NB4 (cell line): ENCODE results near the gene MAP2K7.

Experiments
- DNase-seq: peaks from one replicate; pipeline ENCODE4 v3.0.0; 2010; ENCODE audit warnings: low read depth
- H3K4me3 ChIP-seq: one replicate; pipeline ENCODE4 v1.5.1; 2011; ENCODE audit warnings: mild to moderate bottlenecking, low read depth, low read length, moderate library complexity
- MYC ChIP-seq: IDR thresholded peaks from 2 replicates; pipeline ENCODE4 v1.6.1; 2011; ENCODE audit warnings: low read depth, low read length
- POLR2A ChIP-seq: IDR thresholded peaks from 2 replicates; pipeline ENCODE4 v1.6.1; 2011; ENCODE audit warnings: mild to moderate bottlenecking; ENCODE audit not compliant: insufficient read length; ENCODE audit errors: extremely low read depth
- TF ChIP-seq, protein P1 (sequence below): IDR thresholded peaks from one replicate; pipeline ENCODE4 v1.5.1; 2012; ENCODE audit warnings: low read depth, low read length
- TF ChIP-seq, protein P2 (sequence below): IDR thresholded peaks from 2 replicates; pipeline ENCODE4 v1.6.1; 2011; ENCODE audit warnings: low read depth, low read length

MAP2K7 gene

DNA sequence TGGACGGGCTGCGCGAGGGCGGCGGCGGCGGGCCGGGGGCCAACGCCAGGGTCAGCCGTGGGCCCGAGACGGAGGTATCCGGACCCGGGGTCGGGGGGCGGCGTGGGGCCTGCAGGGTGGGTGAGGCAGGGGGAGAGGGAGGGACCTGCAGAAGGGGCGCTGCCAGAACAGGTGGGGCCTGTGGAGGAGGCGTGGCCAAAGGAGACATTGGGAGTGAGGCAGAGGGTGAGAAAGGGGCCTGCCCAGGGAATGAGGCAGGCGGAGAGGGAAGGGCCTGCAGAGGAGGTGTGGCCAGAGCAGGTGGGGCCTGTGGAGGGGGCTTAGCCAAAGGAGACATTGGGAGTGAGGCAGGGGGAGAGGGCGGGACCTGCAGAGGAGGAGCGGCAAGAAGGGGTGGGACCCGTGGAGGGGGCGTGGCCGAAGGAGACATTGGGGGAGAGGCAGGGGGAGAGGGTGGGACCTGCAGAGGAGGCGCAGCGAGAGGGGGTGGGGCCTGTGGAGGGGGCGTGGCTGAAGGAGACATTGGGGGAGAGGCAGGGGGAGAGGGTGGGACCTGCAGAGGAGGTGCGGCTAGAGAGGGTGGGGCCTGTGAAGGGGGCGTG lies 33.7 kb upstream of the MAP2K7 start:
- TF ChIP-seq POLR2A (no peak), MYC (no peak)
- TF ChIP-seq, protein P1, sequence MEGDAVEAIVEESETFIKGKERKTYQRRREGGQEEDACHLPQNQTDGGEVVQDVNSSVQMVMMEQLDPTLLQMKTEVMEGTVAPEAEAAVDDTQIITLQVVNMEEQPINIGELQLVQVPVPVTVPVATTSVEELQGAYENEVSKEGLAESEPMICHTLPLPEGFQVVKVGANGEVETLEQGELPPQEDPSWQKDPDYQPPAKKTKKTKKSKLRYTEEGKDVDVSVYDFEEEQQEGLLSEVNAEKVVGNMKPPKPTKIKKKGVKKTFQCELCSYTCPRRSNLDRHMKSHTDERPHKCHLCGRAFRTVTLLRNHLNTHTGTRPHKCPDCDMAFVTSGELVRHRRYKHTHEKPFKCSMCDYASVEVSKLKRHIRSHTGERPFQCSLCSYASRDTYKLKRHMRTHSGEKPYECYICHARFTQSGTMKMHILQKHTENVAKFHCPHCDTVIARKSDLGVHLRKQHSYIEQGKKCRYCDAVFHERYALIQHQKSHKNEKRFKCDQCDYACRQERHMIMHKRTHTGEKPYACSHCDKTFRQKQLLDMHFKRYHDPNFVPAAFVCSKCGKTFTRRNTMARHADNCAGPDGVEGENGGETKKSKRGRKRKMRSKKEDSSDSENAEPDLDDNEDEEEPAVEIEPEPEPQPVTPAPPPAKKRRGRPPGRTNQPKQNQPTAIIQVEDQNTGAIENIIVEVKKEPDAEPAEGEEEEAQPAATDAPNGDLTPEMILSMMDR, result no peak
- TF ChIP-seq, protein P2, sequence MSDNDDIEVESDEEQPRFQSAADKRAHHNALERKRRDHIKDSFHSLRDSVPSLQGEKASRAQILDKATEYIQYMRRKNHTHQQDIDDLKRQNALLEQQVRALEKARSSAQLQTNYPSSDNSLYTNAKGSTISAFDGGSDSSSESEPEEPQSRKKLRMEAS, result no peak
- no peak overlapping the region for H3K4me3 ChIP-seq
- DNase-seq, result peak; percentile 85

DNA sequence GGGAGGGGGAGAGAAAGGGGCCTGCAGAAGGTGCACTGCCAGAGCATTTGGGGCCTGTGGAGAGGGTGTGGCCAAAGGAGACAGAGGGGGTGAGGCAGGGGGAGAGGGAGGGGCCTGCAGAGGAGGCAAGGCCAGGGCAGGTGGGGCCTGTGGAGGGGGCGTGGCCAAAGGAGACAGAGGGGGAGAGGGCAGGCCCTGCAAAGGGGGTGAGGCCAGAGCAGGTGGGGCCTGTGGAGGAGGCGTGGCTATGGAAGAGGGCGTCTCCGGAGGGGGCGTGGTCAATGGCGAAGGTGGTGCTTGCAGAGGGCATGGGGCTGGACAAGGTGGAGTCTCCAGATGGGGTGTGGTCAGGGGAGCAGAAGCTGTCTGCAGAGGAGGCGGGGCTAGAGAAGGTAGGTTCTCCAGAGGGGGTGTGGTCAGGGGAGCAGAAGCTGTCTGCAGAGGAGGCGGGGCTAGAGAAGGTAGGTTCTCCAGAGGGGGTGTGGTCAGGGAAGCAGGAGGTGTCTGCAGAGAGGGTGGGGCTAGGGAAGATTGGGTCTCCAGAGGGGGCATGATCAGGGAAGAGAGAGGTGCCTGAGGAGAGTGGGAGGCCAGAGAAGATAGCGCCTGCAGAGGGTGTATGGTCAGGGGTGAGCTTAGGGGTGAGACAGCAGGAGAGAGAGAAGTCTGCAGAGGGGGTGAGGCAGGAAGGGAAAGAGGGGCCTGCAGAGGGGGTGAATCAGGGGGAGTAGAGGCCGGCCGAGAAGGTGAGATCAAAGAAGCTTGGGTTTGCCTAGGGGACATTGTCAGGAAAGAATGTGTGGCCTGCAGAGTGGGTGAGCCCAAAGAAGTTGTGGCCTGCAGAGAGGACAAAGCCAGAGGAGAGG lies 32.9 kb upstream of the MAP2K7 start:
- H3K4me3 ChIP-seq, result no peak overlapping the region
- TF ChIP-seq MYC (peak; percentile 62), POLR2A (no peak)
- TF ChIP-seq, protein P2, result peak; percentile 67
- peak; percentile 92 for DNase-seq

DNA sequence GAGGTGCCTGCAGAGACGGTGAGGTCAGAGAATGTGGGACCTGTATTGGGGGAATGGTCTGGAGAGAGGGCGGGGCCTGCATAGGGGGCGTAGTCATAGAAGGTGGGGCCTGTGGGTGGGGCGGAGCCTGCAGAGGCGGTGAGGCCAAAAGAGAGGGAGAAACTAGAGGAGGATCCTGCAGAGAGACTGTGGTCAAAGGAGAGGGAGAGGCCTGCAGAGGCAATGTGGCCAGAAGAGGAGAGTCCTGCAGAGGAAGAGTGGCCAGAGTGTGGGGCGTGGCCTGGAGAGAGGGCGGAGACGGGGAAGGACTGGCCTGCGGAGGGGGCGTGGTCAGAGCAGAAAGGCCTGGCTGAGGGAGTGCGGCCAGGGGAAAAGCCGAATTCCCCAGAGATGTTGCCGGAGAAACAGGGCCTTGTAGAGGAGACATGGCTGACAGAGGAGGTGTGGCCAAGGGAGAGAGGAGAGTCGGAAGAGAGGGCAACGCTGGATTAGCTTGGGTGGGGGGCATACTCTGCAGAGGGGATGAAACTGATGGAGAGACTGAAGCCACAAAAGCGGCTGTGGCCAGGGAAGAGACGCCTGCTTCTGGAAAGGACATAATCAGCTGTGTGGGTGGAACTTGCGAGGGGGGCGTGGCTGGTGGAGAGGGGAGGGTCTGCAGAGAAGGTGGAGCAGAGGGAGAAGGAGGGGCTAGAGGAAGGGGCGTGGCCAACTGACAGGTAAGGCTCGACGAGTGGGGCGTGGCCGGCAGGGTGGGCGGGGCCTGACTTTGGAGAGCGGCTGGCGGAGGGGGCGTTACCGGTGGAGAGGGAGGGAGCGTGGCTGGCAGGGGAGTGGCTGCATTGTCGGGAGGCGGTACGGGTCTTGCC lies 32.0 kb upstream of the MAP2K7 start:
- TF ChIP-seq MYC (peak; percentile 53; the same call in 1 of the 2 replicates), POLR2A (no peak)
- TF ChIP-seq, protein P2, result peak; percentile 65; the same call in 1 of the 2 replicates
- peak overlapping the region; percentile 46 for H3K4me3 ChIP-seq
- DNase-seq, result peak; percentile 95

DNA sequence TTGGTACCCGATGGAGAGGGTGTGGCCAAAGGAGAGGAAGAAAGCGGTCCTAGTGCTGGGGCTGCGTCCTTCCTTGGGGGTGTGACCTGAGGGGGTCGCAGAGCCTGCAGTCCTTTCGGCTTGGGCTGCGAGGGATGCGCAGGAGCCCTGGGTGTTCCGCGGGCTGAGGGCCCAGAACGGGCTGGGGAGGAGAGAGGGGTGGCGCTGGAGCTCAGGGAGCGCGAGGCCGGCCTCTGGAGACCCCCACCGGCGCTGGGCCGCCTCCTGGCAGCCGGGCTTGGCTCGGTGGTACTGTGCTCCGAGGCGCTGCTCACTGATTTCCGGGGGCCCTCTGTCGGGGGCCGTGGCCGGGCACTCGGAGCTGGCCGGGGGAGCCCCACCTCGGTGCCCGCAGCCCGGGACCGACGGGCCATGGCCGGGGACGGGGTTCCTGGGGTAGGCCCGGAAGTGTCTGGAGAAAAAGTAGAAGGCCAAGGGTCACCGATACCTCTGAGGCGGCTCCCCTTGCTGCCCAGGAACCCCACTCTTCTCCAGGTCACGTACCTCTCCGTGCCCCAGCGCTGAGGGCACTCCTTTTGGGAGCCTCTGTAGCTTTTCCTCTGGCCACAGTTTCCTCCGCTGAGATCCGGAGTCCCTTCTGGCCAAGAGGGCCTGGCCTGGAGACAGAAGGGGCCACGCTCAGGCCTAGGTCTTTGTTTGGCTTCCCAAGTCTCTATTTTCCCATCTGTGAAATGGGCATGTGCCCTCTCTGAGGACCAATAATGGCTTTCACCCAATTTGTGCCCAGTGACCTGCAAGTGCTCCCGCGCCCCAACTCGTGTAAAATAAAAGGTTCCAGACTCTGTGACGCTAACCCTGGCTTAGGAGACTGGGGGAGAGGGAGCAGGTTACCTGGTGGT lies 31.1 kb upstream of the MAP2K7 start:
- no peak for DNase-seq
- H3K4me3 ChIP-seq, result no peak overlapping the region
- TF ChIP-seq MYC, result 0 out of 2 replicates have a peak, but pooled peaks have one; percentile 17
- TF ChIP-seq, protein P1, result no peak

DNA sequence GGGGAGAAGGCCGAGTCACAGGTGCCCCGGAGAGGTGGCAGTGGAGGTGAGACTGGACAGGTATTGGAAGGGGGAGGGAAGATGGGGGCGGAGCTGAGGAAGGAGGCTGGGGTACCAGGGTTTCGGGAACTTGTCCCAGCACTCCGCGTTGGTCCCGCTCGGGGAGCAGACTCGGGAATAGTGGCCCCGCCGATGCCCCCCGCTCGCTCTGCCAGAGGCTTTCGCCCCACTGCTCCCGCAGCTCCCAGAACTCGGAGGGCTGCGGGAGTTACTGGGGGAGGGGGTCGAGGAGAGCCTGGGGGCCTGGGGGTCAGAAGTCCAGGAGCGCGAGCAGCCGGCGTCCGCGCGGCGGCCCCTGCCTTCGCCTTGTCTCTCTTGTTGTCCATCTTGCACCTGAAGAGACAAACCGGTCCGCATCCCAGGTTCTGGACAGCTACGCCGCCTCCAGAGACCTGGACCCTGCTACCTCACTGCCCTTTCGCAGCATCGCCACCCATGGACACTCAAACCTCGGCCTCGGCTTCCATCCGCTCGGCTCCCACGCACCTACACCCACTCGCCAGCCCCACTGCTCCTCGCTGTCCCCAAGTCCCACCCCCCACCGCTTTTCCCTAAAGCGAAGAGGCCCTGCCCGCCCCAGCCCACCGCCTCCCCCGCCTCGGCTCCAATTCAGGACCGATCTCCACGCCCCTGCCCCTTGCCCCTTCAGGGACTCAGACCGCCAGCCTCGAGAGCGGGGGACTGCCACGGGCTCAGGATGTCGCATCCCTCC lies 30.2 kb upstream of the MAP2K7 start:
- H3K4me3 ChIP-seq, result no peak overlapping the region
- TF ChIP-seq MYC (no peak), POLR2A (no peak)
- TF ChIP-seq, protein P1, result no peak
- TF ChIP-seq, protein P2, result no peak
- no peak for DNase-seq
